ENCODE data around the gene ACTR10.
"Not testable (repeated sequence)": the region's sequence is repeated elsewhere in the genome, so short reads cannot be mapped to it uniquely, and the experiment has no call there.

The ACTR10 gene

GRCh38 chr14:58216544-58216943, 16.6 kb downstream of the ACTR10 start:
- no peak for DNase-seq (ENCODE audit: low spot score)

GRCh38 chr14:58227096-58227819, 27.3 kb downstream of the ACTR10 start:
- no peak for DNase-seq (ENCODE audit: low spot score)

- DNase-seq (ENCODE audit: low spot score): peak; percentile 45
Measured at GRCh38 chr14:58238252-58239243, 38.6 kb downstream of the ACTR10 start.

- DNase-seq (ENCODE audit: low spot score): peak; percentile 87
Measured at GRCh38 chr14:58239244-58240195, 39.6 kb downstream of the ACTR10 start.

GRCh38 chr14:58243790-58244555, 44.0 kb downstream of the ACTR10 start:
- DNase-seq (ENCODE audit: low spot score): no peak

DNA sequence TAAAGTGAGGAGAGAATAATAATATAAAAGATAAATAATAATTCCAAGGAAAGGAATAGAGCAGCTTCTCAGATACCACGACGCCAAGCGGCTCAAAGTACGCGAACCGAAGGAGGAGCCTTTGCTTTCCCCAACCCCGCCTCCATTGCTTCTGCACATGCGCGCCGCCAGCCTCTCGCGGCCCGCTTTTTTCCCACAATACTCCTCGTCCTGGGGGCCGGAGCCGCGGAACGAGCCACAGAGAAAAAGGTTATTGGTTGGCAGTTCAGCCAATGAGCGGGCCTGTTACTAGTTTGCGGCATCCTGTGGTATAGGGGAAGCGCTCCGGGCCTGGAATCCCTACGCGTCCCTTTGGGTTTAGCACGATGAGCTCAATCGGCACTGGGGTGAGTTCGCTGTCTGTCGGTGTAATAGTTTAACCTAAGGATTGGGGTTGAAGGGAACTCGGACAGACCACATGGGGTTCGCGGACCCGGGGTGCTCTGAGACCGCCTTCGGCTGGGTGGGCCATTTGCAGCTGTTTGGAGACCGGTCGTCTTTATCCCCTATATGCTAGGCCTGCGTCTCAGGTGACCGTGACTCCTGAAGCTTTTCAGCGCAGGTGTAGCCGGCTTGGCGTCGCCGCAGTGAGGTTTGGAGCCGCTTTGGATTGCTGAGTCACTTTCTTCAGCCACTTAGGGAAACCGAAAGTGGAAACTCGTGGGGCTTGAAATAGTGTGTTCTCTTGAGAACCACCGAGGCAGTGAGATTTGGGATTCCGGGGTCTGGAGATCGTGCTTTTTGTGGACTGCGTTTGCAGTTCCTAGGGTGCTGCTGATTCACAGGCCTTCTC, 44.8 kb downstream of the ACTR10 start, which contains the start of gene PSMA3:
Gene PSMA3, plus strand, starts transcription at position 288 of the 832 bp plus-strand sequence. Its CDS starts 78 bp downstream, at position 366.
- DNase-seq (ENCODE audit: low spot score): peak; percentile 98

GRCh38 chr14:58245562-58245961, 45.6 kb downstream of the ACTR10 start:
- no peak for DNase-seq (ENCODE audit: low spot score)

DNA sequence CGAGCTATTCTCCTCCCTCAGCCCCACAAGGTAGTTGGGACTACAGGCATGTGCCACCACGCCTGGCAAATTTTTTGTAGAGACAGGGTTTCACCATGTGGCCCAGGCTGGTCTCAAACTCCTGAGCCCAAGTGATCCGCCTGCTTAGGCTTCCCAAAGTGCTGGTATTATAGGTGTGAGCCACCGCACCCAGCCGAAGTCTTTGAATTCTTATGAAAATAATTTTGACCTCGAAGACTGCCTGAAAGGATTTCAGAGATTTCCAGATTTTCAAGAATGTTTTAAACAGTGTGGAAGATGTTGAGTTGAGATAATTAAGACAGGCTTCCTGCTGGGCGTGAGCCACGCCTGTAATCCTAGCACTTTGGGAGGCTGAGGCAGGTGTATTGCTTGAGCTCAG, 49.7 kb downstream of the ACTR10 start:
- DNase-seq (ENCODE audit: low spot score): no peak

DNA sequence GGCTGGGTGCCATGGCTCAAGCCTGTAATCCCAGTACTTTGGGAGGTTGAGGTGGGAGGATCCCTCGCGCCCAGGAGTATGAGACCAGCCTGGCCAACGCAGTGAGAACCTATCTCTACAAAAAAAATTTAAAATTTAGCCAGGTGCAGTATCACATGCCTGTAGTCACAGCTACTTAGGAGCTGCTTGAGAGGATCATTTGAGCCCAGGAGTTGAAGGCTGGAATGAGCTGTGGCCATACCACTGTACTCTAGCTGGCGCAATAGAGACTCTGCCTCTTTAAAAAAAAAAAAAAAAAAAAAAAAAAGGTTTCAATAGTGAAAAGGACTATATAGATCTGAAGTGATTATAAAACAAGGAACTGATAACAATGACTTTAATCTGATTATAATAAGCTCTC, 58.2 kb downstream of the ACTR10 start:
- DNase-seq (ENCODE audit: low spot score): no peak

DNA sequence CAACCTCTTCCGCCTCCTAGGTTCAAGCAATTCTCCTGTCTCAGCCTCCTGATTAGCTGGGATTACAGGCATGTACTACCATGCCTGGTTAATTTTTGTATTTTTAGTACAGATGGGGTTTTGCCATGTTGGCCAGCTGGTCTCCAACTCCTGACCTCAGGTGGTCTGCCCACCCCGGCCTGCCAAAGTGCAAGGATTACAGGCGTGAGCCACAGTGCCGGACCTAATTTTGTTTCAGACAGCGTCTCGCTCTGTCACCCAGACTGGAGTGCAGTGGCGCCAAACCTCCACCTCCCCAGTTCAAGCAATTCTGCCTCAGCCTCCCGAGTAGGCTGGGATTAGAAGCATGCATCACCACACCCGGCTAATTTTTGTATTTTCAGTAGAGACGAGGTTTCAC, 62.1 kb downstream of the ACTR10 start:
- DNase-seq (ENCODE audit: low spot score): not testable (repeated sequence)

DNA sequence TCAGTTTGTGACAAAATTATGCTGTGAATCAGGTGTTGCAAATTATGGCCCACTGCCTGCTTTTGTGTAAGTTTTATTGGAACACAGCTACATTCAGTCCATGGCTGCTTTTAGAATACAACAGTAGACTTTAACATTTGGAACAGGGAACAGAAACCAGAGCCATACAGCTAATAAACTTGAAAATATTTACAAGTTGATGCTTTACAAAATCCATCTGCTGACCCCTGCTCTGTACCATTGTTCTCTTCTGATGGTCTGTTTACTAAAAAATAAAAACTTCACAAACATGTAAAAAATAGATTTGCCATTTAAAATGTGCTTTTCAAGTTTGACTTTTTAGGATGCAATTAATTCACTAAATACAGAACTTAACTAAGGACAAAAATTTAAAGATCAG, 65.5 kb downstream of the ACTR10 start:
- no peak for DNase-seq (ENCODE audit: low spot score)

GRCh38 chr14:58270628-58271027, 70.7 kb downstream of the ACTR10 start:
- no peak for DNase-seq (ENCODE audit: low spot score)

- no peak for DNase-seq (ENCODE audit: low spot score)
Measured at GRCh38 chr14:58272588-58273372, 72.8 kb downstream of the ACTR10 start.

DNA sequence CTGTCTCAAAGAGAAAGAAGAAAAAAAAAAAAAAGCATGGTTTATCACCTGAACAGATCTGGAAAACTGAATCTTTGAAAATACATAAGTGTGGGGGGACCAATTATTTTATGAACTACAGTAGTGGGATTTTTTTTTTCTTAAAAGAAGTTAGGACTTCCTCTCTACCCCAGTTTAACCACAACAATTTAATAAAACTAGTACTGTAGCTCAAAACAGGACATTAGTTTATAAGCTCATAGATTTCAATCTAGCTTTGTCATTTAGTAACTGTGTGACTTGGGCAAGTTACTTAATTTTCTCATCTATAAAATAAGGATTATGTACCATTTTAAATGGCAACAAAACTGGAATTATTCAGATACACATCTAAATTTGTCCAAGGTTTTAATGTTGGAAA, 74.9 kb downstream of the ACTR10 start:
- no peak for DNase-seq (ENCODE audit: low spot score)

GRCh38 chr14:58275527-58276190, 75.7 kb downstream of the ACTR10 start:
- DNase-seq (ENCODE audit: low spot score): no peak

GRCh38 chr14:58276208-58276607, 76.3 kb downstream of the ACTR10 start:
- no peak for DNase-seq (ENCODE audit: low spot score)

DNA sequence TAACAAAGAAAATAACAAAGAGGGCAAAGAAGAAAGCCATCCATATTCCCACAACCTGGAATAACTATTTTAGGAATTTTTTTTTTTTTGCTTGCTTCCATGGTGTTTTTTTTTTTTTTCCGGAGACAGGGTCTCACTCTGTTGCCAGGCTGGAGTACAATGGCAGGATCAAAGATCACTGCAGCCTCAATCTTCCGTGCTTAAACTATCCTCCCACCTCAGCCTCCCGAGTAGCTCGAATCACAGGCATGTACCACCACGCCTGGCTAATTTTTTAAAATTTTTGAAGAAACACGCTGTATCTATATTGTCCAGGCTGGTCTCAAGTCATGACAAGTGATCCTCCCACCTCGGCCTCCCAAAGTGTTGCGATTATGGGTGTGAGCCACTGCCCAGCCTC, 78.2 kb downstream of the ACTR10 start:
- no peak for DNase-seq (ENCODE audit: low spot score)

- DNase-seq (ENCODE audit: low spot score): peak; percentile 50
Measured at GRCh38 chr14:58280954-58281787, 81.2 kb downstream of the ACTR10 start.

Data from CD4-positive, alpha-beta T cell treated with Interleukin-15 for 4 hours (primary cell).